T-helper 9 cell (primary cell): ENCODE data around the gene KRTAP1-5.
"Not testable (repeated sequence)": the region's sequence is repeated elsewhere in the genome, so short reads cannot be mapped to it uniquely, and the experiment has no call there.

ENCODE experiments used
- DNase-seq: peaks from one replicate; pipeline ENCODE4 v3.0.0-alpha.2; 2020
- total RNA-seq, 2 donors: gene quantifications; one replicate each; lab custom pipeline; 2026; lab: John Stamatoyannopoulos, UW

Gene KRTAP1-5, protein sequence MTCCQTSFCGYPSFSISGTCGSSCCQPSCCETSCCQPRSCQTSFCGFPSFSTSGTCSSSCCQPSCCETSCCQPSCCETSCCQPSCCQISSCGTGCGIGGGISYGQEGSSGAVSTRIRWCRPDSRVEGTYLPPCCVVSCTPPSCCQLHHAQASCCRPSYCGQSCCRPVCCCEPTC
- 0 reads per million in 2 donors for total RNA-seq

DNA sequence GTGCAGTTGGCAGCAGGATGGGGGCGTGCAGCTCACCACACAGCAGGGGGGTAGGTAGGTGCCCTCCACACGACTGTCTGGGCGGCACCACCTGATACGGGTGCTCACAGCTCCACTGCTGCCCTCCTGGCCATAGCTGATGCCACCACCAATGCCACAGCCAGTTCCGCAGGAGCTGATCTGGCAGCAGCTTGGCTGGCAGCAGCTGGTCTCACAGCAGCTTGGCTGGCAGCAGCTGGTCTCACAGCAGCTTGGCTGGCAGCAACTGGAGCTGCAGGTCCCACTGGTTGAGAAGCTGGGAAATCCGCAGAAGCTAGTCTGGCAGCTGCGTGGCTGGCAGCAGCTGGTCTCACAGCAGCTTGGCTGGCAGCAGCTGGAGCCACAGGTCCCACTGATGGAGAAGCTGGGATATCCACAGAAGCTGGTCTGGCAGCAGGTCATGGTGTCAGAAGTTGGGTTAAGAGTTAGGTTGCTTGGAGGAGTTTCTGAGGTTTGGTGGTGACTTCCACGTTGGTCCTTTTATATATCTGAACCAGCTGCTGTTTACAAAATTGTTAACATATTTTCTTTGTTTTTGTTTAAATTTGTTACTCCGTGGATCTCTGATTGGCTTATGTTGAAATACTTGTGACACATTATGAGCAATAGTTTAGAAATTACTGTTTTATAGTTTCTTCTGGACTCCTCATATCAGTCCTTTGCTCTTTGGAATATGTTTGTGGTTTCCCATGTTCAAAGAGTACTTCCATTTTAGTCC lies at the start of gene KRTAP1-5:
KRTAP1-5 (minus strand) TSS at position 494 of the 757 bp plus-strand sequence; CDS start at position 441, 53 bp downstream.
- no peak for DNase-seq

DNA sequence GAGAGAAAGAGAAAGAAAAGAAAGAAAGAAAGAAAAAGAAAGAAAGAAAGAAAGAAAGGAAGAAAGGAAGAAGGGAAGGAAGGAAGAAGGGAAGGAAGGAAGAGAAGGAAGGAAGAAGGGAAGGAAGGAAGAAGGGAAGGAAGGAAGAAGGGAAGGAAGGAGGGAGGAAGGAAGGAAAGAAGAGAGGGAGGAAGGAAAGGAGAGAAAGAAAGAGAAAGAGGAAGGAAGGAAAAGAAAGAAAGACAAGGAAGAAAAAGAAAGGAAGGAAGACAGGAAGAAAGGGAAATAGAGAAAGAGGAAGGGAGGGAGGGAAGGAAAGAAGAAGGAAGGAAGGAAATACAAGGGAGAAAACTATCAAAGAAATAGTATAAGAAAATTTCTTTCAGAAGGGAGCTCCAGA lies 49.8 kb upstream of the KRTAP1-5 start:
- no peak for DNase-seq

DNA sequence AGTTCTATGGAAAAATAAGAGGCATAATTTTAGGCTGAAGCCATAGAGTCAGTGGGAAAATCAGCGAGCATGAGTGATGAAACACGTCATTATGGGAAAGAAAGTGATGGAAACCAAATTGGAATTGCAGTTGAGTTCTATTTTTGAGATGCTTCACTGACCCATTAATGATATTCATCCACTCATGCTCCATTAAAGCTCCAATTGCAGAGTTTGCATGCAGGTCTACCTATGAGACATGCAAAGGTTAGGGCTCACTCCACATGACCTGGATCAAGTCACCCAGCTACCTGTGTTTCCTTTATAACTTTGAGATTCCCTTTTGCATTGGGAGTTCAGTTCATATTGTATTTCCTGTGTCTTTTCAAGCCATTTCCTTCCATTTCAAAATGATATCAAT lies 46.7 kb upstream of the KRTAP1-5 start:
- DNase-seq, result no peak

DNA sequence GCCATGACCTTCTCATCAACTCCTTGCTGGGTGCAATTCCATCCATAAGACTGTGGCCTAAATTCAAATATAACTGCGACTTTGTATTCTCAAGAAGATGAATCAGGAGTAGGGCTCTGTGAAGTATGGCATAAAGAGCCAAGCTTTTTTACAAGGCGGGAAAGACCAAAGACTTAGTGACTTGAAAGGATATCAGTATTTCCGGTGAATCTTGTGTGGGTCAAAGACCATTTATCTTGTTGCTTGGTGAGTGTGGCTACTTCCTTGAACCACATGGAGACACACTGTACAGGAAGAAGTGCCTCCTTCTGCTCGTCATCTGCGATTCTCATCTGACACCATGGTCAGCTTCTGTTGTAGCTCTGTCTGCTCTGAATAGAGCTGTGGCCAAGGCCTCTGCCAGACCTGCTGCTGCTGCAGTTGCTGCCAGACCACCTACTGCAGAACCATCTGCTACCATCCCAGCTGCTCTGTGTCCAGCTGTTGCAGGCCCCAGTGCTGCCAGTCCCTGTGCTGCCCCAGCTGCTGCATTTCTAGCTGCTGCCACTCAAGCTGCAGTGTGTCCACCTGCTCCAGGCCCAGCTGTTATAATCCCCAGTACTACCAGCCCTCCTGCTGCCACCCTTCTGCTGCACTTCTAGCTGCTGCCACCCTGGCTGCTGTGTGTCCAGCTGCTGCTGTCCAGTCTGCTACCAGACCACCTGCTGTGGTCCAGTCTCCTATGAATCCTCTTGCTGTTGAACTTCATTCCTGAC lies 44.8 kb upstream of the KRTAP1-5 start:
- DNase-seq, result no peak

DNA sequence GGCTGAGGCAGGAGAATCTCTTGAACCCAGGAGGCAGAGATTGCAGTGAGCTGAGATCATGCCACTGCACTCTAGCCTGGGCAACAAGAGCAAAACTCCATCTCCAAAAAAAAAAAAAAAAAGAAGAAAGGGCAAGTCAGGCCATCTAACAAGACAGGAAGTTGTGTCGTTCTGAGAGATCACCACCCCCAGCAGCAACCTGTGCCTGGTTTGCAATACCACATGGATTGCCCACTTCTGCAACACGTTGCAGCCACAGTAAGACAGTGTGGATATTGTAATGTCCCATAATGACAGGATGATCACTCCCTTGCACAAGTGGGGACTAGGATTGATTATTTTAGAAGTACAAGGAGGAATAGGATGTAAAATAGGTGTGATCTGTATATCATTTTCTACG lies 42.0 kb upstream of the KRTAP1-5 start:
- DNase-seq, result no peak

DNA sequence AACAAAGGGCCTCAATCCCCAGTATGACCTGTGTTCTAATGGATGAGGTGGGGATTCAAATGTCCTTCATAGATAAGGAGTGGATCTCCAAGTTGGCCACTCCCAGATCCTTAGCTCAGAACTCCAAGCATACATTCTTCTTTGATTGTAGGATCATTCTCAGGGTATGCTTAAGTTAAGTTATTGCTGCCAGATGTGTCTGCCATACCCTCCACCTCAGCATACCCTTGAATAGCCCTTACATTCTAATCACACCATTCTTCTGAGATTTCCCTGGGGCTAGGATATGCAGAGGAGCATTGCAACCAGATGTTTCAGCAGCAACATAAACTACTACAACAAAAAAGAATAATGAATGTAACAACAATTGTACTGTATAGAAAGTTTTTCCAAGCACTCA lies 40.3 kb upstream of the KRTAP1-5 start:
- DNase-seq, result no peak

DNA sequence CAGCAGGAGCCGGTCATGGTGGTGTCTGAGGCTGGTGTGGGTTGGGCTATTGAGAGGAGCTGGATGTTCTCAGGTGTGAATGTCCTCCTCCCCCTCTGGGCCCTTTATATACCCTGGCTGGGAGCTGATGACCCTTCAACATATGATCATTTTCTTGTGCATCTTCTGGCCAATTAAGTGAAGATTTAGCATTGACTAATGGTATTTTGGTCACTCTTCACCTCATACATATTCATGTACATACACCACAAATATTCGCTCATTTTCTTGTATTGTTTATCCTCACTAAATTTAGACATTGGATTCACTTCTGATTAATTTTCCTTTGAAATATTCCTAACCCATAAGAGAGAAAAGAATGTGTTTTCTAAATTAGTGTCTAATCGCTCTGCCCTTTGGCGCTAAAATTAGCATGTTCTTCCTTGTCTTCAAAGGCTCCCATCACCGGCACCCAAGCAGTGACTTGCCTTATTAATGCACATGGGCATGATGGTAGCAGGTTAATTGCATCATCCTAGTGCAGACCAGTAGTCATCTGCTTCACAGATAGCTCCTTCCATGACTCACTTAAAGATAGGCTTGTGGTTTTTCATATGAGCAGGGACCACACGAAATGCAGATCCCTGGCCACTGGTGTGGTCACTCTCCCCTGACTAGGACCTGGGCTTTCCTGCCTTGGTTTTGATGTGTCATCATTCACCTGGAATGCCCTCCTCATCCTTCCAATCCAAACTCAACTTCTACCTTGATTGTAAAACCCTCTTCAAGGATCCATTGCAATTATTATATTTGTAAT lies 39.0 kb upstream of the KRTAP1-5 start, which contains the start of gene KRTAP2-4:
KRTAP2-4 (minus strand) TSS at position 51 of the 796 bp plus-strand sequence; CDS start at position 17, 34 bp downstream.
- DNase-seq, result no peak

DNA sequence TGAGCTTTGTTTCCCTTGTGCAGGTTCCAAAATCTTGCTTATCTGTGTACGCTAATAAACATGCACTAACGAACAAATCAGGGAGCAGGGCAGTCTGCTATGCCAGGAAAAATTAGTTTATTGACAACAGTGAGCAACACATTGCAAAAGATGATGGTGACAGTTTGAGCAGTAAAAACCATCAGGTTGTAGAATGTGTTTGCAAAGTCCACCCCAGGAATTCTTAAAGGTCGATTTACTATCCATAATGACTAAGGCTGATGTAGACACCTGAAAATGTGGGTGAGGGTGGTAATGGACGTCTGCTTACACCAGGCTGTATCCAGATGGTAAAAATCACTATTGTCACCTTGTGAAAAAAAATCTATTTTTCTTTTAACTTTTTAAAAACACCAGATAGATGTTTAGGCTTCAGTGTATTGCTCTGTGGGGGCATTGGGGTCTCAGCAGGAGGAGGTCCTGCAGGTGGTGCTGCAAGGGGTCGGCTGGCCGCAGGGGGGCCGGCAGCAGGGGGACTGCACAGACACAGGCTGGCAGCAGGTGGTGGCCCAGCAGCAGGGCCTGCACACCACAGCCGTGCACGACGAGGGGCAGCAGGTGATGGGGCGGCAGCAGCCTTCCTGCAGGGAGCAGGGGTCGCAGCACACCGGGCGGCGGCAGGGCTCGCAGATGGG lies 38.1 kb upstream of the KRTAP1-5 start:
- DNase-seq, result not testable (repeated sequence)

DNA sequence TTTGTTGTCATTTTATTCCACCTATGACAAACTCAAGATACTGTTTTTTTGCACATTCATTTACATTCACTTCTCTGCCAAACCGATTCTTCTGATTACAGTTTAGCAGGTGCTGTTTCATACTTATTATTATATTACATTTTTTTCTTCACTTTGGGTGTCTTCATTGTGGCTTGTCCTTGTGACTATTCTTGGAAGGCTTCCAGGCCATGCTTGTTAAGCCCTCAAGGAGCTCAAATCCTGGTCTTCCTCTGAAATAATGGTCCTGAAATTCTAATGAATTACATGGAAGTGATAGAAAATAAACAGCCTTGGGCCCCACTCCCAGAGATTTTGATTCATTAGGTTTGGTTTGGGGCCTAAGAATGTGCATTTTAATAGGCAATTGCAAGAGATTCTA lies 37.3 kb upstream of the KRTAP1-5 start:
- DNase-seq, result no peak

DNA sequence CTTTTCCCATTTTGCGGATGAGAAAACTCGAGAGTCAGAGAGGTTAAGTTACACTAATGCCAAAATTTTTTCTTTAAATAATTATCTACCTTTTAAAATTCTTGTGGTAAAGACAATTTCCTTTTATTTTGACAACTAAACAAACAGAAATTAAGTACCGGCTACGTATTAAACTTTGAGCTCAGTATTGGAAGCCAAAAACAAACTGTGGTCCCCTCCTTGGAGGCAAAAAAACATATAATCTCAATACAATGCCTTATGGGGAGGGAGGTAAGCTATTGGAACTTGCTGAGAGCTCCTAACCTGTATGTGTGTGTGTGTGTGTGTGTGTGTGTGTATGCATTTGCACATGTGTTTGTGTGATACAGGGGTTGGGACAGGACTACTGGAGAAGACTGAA lies 36.4 kb upstream of the KRTAP1-5 start:
- DNase-seq, result no peak

DNA sequence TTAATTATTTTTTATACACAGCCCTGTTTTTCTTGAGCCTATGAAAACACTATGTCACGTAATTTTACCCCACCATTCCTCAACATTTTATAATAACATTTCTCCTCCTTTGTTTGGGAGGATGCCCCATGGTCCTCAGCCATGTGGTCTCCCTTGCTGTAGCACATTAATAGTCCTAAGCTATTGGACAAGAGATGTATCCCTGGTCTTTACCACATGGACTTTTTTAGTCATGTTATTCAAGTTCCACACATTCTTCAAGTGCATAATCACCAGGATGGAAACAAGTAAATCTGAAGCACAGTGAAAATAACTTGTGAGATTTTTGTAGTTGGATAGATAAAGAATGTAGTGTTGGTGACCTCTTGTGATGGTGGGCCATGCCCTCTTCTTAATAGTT lies 35.0 kb upstream of the KRTAP1-5 start:
- no peak for DNase-seq

DNA sequence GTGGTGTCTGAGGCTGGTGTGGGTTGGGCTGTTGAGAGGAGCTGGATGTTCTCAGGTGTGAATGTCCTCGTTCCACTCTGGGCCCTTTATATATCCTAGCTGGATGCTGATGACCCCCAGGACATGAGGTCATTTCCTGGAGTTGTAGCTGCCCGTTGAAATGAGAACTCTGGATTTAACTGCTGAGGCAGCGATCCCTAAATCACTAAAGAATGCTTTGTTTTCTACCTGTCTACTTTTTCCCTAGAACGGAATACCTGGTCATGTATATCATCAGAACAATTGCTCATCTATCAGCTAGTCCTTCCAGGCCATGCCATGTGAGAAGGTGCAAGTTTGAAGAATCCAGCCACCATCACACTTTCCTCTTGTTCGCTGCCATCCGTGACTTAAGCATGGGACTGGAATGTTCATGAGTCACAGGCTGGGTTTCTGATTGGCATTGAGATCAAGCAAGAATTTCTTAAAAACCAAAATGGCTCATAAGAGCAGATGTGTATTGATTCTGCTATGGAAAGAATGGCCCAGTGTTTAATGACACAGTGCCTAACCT lies 33.1 kb upstream of the KRTAP1-5 start, which contains the start of gene KRTAP2-3:
KRTAP2-3 (minus strand) TSS at position 63 of the 553 bp plus-strand sequence. CDS start 64 bp downstream, outside the sequence.
- no peak for DNase-seq

DNA sequence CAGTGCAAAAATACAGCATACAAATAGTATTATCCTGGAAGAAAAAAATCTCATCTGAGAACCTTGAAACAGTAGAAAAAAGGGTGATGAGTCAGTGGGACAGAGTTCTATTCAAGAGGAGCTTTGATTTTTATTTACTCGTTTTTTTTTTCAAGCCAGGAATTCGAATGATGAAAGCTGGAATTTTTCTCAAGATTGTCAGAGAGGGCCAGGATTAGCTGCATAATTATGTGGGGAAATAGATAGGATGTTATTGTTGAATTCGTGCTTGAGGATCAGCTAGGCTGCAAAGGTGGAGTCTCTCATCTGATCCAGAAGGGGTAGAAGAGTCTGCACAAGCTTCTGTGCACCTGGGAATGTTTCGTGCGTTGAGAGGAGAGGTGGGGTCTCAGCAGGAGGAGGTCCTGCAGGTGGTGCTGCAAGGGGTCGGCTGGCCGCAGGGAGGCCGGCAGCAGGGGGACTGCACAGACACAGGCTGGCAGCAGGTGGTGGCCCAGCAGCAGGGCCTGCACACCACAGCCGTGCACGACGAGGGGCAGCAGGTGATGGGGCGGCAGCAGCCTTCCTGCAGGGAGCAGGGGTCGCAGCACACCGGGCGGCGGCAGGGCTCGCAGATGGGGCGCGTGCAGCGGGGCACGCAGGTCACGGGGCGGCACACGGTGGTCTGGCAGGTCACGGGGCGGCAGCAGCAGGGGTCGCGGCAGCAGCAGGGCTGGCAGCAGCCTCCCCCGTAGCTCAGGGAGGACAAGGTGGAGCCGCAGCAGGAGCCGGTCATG lies 32.5 kb upstream of the KRTAP1-5 start:
- not testable (repeated sequence) for DNase-seq

DNA sequence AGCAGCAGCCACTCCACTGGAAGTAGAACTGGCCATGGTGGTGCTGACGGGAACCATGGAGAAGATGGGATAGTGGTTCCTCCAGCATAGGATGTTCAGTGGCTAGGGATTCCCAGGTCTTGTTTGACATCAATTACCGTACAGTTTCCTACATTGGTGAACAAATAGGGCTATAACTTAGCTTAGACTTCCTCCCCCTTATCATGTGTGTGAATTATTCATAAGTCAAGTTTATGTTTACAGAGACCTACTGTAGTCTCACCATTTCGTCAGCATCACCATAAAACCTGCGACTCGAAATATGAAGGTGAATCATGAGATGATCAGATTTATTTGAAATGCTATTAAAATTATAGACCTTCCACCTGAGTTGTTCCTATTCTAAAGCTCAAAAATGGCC lies 31.7 kb upstream of the KRTAP1-5 start:
- no peak for DNase-seq

DNA sequence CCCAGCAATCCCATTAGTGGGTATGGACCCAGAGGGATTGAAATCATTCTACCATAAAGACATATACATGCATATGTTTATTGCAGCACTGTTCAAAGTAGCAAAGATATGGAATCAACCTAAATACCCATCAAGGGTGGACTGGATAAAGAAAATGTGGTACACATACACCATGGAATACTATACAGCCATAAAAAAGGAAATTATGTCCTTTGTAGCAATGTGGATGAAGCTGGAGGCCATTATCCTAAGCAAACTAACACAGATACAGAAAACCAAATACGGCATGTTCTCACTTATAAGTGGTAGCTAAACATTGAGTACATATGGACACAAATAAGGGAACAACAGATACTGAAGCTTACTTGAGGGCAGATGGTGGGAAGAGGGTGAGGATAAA lies 30.5 kb upstream of the KRTAP1-5 start:
- DNase-seq, result no peak

DNA sequence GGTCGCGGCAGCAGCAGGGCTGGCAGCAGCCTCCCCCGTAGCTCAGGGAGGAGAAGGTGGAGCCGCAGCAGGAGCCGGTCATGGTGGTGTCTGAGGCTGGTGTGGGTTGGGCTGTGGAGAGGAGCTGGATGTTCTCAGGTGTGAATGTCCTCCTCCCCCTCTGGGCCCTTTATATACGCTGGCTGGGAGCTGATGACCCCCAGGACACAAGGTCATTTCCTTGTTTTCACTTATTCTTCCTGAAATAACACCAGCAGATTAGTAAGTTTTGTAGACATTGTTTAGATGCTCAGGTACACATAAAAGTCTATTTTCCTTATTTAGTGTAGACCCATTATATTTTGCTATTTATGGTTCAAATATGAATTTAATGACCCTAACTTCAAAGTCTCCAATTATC lies 28.1 kb upstream of the KRTAP1-5 start, which contains the start of gene KRTAP2-2:
KRTAP2-2 (minus strand) TSS at position 101 of the 400 bp plus-strand sequence; CDS start at position 82, 19 bp downstream.
- not testable (repeated sequence) for DNase-seq

DNA sequence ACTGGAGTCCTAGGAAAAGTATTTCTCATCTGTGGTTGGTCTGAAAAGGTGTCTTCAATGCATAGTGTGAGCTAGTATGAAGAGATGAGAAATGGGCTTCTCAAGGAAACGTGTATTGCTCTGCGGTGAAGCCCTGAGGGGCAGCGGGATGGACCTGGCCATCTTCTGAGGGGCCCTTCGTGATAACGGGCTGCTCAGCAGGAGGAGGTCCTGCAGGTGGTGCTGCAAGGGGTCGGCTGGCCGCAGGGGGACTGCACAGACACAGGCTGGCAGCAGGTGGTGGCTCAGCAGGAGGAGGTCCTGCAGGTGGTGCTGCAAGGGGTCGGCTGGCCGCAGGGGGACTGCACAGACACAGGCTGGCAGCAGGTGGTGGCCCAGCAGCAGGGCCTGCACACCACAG lies 27.5 kb upstream of the KRTAP1-5 start:
- not testable (repeated sequence) for DNase-seq

DNA sequence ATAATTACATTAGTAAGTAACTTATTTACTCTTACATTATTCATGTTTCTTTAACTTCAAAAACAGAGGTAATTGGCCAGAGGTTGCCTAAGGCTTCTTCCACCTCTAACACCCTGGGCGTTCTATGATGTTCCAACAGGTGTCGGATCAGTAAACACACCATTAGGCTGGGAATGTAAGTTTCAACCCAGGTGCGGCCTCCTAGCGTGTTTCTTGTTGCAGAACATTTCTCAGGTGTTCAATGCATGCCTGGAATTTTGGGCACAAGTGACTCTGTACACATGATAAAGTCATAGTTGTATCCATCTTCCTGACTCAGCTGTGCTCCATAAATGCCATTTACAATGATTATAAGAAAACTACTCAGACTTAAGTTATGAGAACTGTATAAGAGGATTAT lies 27.0 kb upstream of the KRTAP1-5 start:
- DNase-seq, result no peak

DNA sequence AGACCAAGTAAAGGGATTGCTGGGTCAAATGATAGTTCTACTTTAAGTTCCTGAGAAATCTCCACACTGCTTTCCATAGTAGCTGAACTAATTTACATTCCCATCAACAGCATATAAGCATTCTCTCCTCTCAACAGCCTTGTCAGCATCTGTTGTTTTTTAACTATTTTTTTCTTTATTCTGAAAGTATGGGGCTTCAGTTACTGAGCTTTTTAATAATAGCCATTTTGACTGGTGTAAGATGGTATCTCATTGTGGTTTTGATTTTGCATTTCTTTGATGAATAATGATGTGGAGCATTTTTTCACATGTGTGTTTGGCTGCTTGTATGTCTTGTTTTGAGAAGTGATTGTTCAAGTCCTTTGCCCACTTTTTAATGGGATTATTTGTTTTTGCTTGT lies 25.6 kb upstream of the KRTAP1-5 start:
- no peak for DNase-seq

DNA sequence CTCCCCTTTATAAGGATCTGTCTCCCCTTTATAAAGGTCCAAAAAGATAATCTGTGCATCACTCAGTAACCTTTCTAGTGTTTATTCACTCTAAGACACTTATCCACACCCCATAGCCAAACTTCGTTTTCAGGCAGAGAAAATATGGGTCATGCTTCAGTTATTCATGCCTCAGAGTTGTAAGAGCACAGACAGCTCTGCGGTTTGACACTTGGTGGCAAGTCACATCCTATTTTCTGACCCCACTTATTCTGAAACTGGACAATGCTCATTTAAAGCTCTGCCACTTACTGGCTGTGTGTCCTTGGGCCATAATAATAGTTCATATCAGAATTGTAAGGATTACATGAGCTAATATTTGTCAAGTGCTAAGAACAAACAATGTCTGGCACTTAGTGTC lies 22.1 kb upstream of the KRTAP1-5 start:
- no peak for DNase-seq

DNA sequence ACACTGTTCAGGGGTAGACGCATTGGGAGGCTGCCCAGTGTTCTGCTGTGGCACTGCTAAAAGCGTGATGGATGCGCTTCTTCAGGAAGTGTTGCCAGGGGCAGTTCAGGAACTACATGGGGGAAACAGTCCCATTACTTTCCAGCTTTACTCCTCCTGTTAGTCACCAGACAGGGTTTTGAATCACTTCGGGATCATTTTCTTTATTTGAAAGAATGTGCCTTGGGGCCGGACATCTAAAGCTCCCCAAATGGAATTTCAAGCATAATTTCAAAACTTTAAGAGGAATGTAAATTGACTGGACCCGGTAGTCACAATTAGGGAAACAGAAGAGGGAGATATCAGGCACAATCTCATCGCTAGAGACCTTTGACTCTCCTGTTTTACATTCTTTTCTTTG lies 21.4 kb upstream of the KRTAP1-5 start:
- DNase-seq, result no peak
